ENCODE results near the gene KIAA1755. TPM values are rescaled to one million over a fixed set of nuclear protein-coding genes. Genes with fewer than 3 reads are reported as not detected.

KIAA1755 gene
- total and polyA plus RNA-seq, 10 of the 15 experiments (the other 5 are each of a cell fraction or from before 2014, with no cell fraction given): not detected

DNA sequence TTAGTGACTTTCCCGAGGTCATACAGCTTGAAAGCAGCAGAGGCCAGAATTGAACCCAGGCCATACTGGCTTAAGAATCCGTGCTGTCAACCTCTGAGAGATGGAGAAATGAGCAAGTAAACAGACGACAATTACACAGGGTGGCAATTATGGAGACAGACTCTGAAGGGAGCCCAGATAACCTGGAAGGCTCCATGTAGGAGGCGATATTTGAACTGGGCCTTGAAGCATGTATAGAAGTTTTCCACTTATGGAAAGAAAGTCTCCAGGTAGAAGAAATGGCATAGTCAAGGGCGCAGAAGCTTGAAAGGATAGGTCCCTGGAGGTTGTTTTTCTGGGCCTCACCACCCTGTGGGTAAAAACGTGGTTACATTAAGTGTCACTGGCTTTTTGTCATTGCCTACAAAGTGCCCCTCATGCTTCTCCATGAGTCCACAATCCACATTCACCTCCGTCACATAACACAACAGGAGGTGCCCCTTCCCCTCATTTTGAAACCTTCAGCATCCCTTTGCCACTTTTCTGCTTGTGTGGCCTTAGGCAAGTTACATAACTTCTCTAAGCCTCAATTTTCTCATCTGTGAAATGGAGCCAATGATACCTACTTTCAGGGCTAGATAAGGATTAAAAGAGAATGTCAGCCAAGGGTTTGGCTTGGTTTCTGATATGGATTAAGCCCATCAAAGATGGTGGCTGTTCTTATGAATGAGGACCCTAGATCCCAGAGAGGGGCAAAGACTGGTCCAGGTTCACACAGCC, 37.6 kb upstream of the KIAA1755 start (continued):
- TF ChIP-seq, protein P1, sequence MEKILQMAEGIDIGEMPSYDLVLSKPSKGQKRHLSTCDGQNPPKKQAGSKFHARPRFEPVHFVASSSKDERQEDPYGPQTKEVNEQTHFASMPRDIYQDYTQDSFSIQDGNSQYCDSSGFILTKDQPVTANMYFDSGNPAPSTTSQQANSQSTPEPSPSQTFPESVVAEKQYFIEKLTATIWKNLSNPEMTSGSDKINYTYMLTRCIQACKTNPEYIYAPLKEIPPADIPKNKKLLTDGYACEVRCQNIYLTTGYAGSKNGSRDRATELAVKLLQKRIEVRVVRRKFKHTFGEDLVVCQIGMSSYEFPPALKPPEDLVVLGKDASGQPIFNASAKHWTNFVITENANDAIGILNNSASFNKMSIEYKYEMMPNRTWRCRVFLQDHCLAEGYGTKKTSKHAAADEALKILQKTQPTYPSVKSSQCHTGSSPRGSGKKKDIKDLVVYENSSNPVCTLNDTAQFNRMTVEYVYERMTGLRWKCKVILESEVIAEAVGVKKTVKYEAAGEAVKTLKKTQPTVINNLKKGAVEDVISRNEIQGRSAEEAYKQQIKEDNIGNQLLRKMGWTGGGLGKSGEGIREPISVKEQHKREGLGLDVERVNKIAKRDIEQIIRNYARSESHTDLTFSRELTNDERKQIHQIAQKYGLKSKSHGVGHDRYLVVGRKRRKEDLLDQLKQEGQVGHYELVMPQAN (conservative IDR thresholded peaks at IDR 0.05): no peak
- TF ChIP-seq RCOR1 (conservative IDR thresholded peaks at IDR 0.05; ENCODE audit: low read depth, low read length) (no peak), POU2F2 (IDR thresholded peaks at IDR 0.05; ENCODE audit: borderline replicate concordance, low read depth, low read length) (no peak), STAT3 (IDR thresholded peaks at IDR 0.05; ENCODE audit: low read depth, low read length) (no peak), RAD21 (IDR thresholded peaks at IDR 0.05; ENCODE audit: insufficient read depth, low read depth, low read length) (no peak), NFYB (IDR thresholded peaks at IDR 0.05; ENCODE audit: insufficient read depth, low read depth, low read length) (no peak), CEBPB (IDR thresholded peaks at IDR 0.05; ENCODE audit: borderline replicate concordance in 1 of 2, low read depth in 2 of 2, low read length in 2 of 2) (no peak)

DNA sequence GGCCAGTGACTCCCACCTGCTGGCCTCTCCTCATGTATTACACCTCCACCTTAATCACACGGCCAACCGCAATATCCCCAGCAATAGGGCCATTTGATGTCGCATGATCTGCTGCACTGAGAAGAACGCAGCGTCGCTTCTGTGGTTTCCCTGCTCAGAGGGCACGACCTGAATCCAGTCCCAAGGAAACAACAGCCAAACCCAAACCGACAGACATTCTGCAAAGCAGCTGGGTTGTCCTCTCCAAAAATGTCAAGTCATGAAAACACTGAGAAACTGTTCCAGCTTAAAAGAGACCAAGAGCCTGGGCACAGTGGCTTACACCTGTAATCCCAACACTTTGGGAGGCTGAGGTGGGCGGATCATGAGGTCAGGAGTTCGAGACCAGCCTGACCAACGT, 35.9 kb upstream of the KIAA1755 start:
- in situ Hi-C loops (cut with MboI) (no loop called here), intact Hi-C loops (cut with micrococcal nuclease; ENCODE audit: unreplicated experiment) (no loop called here)
- BruUV-seq (replicated peaks): no TSS peak
- FAIRE-seq (no peak), DNase-seq (ENCODE audit: low read depth, low spot score) (no peak), ATAC-seq (no peak)
- Histone ChIP-seq H3K79me2 (ENCODE audit: control insufficient read depth, insufficient read depth, low read length) (no peaks in the 10 kb centered on the region), H3K4me1 (ENCODE audit: control insufficient read depth, insufficient read depth, low read length) (no peaks in the 10 kb centered on the region), H3K27ac (ENCODE audit: control insufficient read depth, insufficient read depth) (no peak overlapping the region), H3K36me3 (ENCODE audit: control insufficient read depth in 2 of 2, insufficient read depth in 2 of 2, low read length in 1 of 2) (no peaks in the 10 kb centered on the region), H2AFZ (ENCODE audit: control insufficient read depth, low read depth, low read length) (no peak overlapping the region), H3K9me3 (replicated peaks; ENCODE audit: control insufficient read depth, insufficient read depth, low read length) (no peaks in the 10 kb centered on the region), H4K20me1 (ENCODE audit: control insufficient read depth, insufficient read depth) (no peaks in the 10 kb centered on the region), H3K4me2 (ENCODE audit: control insufficient read depth, insufficient read depth) (no peak overlapping the region), H3K4me3 (no peak overlapping the region), H3K27me3 (replicated peaks in 1 of 2; ENCODE audit: control insufficient read depth in 2 of 2, insufficient read depth in 2 of 2, low read length in 1 of 2) (peaks cover 0 to 2% of the 10 kb centered on the region in 2 experiments; a peak in 2 of 4 replicates), H3K9ac (ENCODE audit: control insufficient read depth, insufficient read depth, low read length) (no peak overlapping the region)
- 40% methylated on average over 11 of the region's 11 CpGs for WGBS (ENCODE audit: insufficient coverage, insufficient replicate concordance, low lambda C conversion rate, missing lambda C conversion rate)
- RAD21 ChIA-PET (ENCODE audit: unreplicated experiment): no interaction called here
- POLR2A ChIA-PET: interaction anchor here (0.7 kb wide), 1 partner anchor 783 kb away, joined by 5 read pairs; no protein-coding TSS in a partner anchor
- SMC1A ChIA-PET (ENCODE audit: uncharacterized antibody, unreplicated experiment): interaction anchor here (0.7 kb wide), 1 partner anchor 69 kb away, joined by 4 read pairs; no protein-coding TSS in a partner anchor
- CTCF ChIA-PET: no interaction called here
- TF ChIP-seq RELA (IDR thresholded peaks at IDR 0.05; ENCODE audit: borderline replicate concordance, partially characterized antibody): no peak
- no peak for TF ChIP-seq NFYA (IDR thresholded peaks at IDR 0.05; ENCODE audit: borderline replicate concordance, low read depth, low read length)
- no peak for TF ChIP-seq MEF2A (IDR thresholded peaks at IDR 0.05; ENCODE audit: insufficient read depth, low read depth, low read length)
- TF ChIP-seq, protein P2, sequence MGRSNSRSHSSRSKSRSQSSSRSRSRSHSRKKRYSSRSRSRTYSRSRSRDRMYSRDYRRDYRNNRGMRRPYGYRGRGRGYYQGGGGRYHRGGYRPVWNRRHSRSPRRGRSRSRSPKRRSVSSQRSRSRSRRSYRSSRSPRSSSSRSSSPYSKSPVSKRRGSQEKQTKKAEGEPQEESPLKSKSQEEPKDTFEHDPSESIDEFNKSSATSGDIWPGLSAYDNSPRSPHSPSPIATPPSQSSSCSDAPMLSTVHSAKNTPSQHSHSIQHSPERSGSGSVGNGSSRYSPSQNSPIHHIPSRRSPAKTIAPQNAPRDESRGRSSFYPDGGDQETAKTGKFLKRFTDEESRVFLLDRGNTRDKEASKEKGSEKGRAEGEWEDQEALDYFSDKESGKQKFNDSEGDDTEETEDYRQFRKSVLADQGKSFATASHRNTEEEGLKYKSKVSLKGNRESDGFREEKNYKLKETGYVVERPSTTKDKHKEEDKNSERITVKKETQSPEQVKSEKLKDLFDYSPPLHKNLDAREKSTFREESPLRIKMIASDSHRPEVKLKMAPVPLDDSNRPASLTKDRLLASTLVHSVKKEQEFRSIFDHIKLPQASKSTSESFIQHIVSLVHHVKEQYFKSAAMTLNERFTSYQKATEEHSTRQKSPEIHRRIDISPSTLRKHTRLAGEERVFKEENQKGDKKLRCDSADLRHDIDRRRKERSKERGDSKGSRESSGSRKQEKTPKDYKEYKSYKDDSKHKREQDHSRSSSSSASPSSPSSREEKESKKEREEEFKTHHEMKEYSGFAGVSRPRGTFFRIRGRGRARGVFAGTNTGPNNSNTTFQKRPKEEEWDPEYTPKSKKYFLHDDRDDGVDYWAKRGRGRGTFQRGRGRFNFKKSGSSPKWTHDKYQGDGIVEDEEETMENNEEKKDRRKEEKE (IDR thresholded peaks at IDR 0.05): no peak
- no peak for TF ChIP-seq SMAD5 (IDR thresholded peaks at IDR 0.05; ENCODE audit: low read depth)
- no peak for TF ChIP-seq NFYB (IDR thresholded peaks at IDR 0.05; ENCODE audit: insufficient read depth, low read depth, low read length)
- TF ChIP-seq CHD4 (IDR thresholded peaks at IDR 0.05): no peak
- TF ChIP-seq FOS (IDR thresholded peaks at IDR 0.05; ENCODE audit: borderline replicate concordance, extremely low read depth, insufficient read length): no peak
- no peak for TF ChIP-seq SMARCA5 (IDR thresholded peaks at IDR 0.05)
- no peak for TF ChIP-seq ZNF217 (IDR thresholded peaks at IDR 0.05)
- TF ChIP-seq BRCA1 (IDR thresholded peaks at IDR 0.05; ENCODE audit: low read depth, low read length): no peak

Data from GM12878 (cell line).